H9 (cell line): Measurements from ENCODE around the gene NDUFB3. TPM values are rescaled to one million over a fixed set of nuclear protein-coding genes. Genes with fewer than 3 reads are reported as not detected.
"Not testable (repeated sequence)": the region's sequence is repeated elsewhere in the genome, so short reads cannot be mapped to it uniquely, and the experiment has no call there.

Experiments
- DNase-seq: peaks from one replicate; pipeline ENCODE4 v3.0.0-alpha.2; 2017
- H2AFZ ChIP-seq: one replicate; pipeline ENCODE4 v1.6.1; 2013; ENCODE audit warnings: mild to moderate bottlenecking, low read length, control low read depth, moderate library complexity
- H2AK5ac ChIP-seq: 2 replicates; pipeline ENCODE4 v1.6.1; 2013; ENCODE audit warnings: low read length, control low read depth, mixed read lengths; ENCODE audit not compliant: insufficient read length
- H2BK120ac ChIP-seq: one replicate; pipeline ENCODE4 v1.6.1; 2013; ENCODE audit warnings: low read depth, mild to moderate bottlenecking, low read length, control low read depth, inconsistent platforms; ENCODE audit not compliant: poor library complexity, severe bottlenecking
- H2BK12ac ChIP-seq: 2 replicates; pipeline ENCODE4 v1.6.1; 2013; ENCODE audit warnings: low read length, control low read depth, mixed read lengths, low read depth; ENCODE audit not compliant: insufficient read length
- H2BK15ac ChIP-seq: 2 replicates; pipeline ENCODE4 v1.6.1; 2013; ENCODE audit warnings: low read depth, low read length, control low read depth
- H2BK20ac ChIP-seq: one replicate; pipeline ENCODE4 v1.6.1; 2013; ENCODE audit warnings: low read depth, mild to moderate bottlenecking, low read length, control low read depth, inconsistent platforms; ENCODE audit not compliant: poor library complexity, severe bottlenecking
- H2BK5ac ChIP-seq: 2 replicates; pipeline ENCODE4 v1.6.1; 2013; ENCODE audit warnings: low read length, control low read depth, mixed read lengths; ENCODE audit not compliant: insufficient read length
- H3K14ac ChIP-seq: 2 replicates; pipeline ENCODE4 v1.6.1; 2013; ENCODE audit warnings: low read length, control low read depth; ENCODE audit not compliant: insufficient read depth
- H3K18ac ChIP-seq: 2 replicates; pipeline ENCODE4 v1.6.1; 2013; ENCODE audit warnings: low read depth, mild to moderate bottlenecking, mixed read lengths, low read length, control low read depth; ENCODE audit not compliant: insufficient read length
- H3K23ac ChIP-seq: 2 replicates; pipeline ENCODE4 v1.6.1; 2013; ENCODE audit warnings: low read length, control low read depth, mixed read lengths, low read depth; ENCODE audit not compliant: insufficient read length
- H3K23me2 ChIP-seq: 2 replicates; pipeline ENCODE4 v1.6.1; 2013; ENCODE audit warnings: low read depth, mild to moderate bottlenecking, mixed read lengths, low read length, control low read depth; ENCODE audit not compliant: insufficient read length, poor library complexity, severe bottlenecking
- H3K27ac ChIP-seq: 2 replicates; pipeline ENCODE4 v1.5.1; 2013; ENCODE audit warnings: low read length, control low read depth, mixed read lengths, low read depth; ENCODE audit not compliant: insufficient read length
- H3K27me3 ChIP-seq: 2 replicates; pipeline ENCODE4 v1.6.1; 2013; ENCODE audit warnings: low read length, control low read depth, inconsistent platforms; ENCODE audit not compliant: insufficient read depth
- H3K4ac ChIP-seq: 2 replicates; pipeline ENCODE4 v1.6.1; 2013; ENCODE audit warnings: low read depth, mild to moderate bottlenecking, control low read depth, inconsistent platforms, low read length, moderate library complexity
- H3K4me1 ChIP-seq: 2 replicates; pipeline ENCODE4 v1.6.1; 2013; ENCODE audit warnings: low read length, control low read depth, inconsistent platforms; ENCODE audit not compliant: insufficient read depth
- H3K4me2 ChIP-seq: 2 replicates; pipeline ENCODE4 v1.6.1; 2013; ENCODE audit warnings: low read length, control low read depth, mixed read lengths; ENCODE audit not compliant: insufficient read length, insufficient read depth
- H3K56ac ChIP-seq: 2 replicates; pipeline ENCODE4 v1.6.1; 2013; ENCODE audit warnings: low read depth, mild to moderate bottlenecking, mixed read lengths, low read length, control low read depth; ENCODE audit not compliant: insufficient read length
- H3K79me1 ChIP-seq: 2 replicates; pipeline ENCODE4 v1.6.1; 2013; ENCODE audit warnings: low read depth, mild to moderate bottlenecking, moderate library complexity, low read length, control low read depth, inconsistent platforms; ENCODE audit not compliant: insufficient read depth, poor library complexity, severe bottlenecking
- H3K79me2 ChIP-seq: 2 replicates; pipeline ENCODE4 v1.6.1; 2013; ENCODE audit warnings: low read length, control low read depth, inconsistent platforms; ENCODE audit not compliant: insufficient read depth
- H3K9ac ChIP-seq: 2 replicates; pipeline ENCODE4 v1.6.1; 2013; ENCODE audit warnings: low read length, control low read depth, mixed read lengths; ENCODE audit not compliant: insufficient read length; ENCODE audit errors: extremely low read depth
- H3K9me3 ChIP-seq: one replicate; pipeline ENCODE4 v1.6.1; 2013; ENCODE audit warnings: low read depth, low read length, inconsistent platforms; ENCODE audit not compliant: control insufficient read depth
- H3T11ph ChIP-seq: one replicate; pipeline ENCODE4 v1.6.1; 2013; ENCODE audit warnings: mild to moderate bottlenecking, low read length, control low read depth, inconsistent platforms
- H4K20me1 ChIP-seq: one replicate; pipeline ENCODE4 v1.6.1; 2013; ENCODE audit not compliant: control insufficient read depth, insufficient read length, insufficient read depth
- H4K5ac ChIP-seq: 2 replicates; pipeline ENCODE4 v1.6.1; 2013; ENCODE audit warnings: low read depth, mild to moderate bottlenecking, mixed read lengths, low read length, control low read depth; ENCODE audit not compliant: insufficient read length
- H4K8ac ChIP-seq: replicated peaks from 2 replicates; pipeline ENCODE4 v1.6.1; 2013; ENCODE audit warnings: low read length, control low read depth, mixed read lengths, low read depth; ENCODE audit not compliant: insufficient read length
- H4K91ac ChIP-seq: 2 replicates; pipeline ENCODE4 v1.6.1; 2013; ENCODE audit warnings: low read depth, mild to moderate bottlenecking, moderate library complexity, mixed read lengths, low read length, control low read depth; ENCODE audit not compliant: insufficient read length
- H3K27ac Mint-ChIP-seq, 3 experiments: 2 replicates in 2 of 3; 3 replicates in 1 of 3; pipeline ENCODE4 v1.8.0; 2020 to 2021; ENCODE audit warnings: mixed read lengths in 3 of 3, mild to moderate bottlenecking in 1 of 3, moderate library complexity in 1 of 3
- H3K27me3 Mint-ChIP-seq: 2 replicates; pipeline ENCODE4 v1.8.0; 2021; ENCODE audit warnings: low read depth, mild to moderate bottlenecking, moderate library complexity, mixed read lengths
- H3K36me3 Mint-ChIP-seq, 3 experiments: 2 replicates in 2 of 3; 3 replicates in 1 of 3; pipeline ENCODE4 v1.8.0; 2020 to 2021; ENCODE audit warnings: low read depth in 3 of 3, mixed read lengths in 3 of 3; ENCODE audit not compliant: insufficient read depth in 1 of 3
- H3K4me1 Mint-ChIP-seq, 2 experiments: 2 replicates each; pipeline ENCODE4 v1.8.0; 2020; ENCODE audit warnings: mixed read lengths in 2 of 2
- H3K4me3 Mint-ChIP-seq, 2 experiments: 2 replicates in 1 of 2; 3 replicates in 1 of 2; pipeline ENCODE4 v1.8.0; 2020 to 2021; ENCODE audit warnings: mild to moderate bottlenecking in 2 of 2, mixed read lengths in 2 of 2, moderate library complexity in 1 of 2
- H3K9me3 Mint-ChIP-seq, 2 experiments: 2 replicates in 1 of 2; 3 replicates in 1 of 2; pipeline ENCODE4 v1.8.0; 2020; ENCODE audit warnings: mild to moderate bottlenecking in 2 of 2, mixed read lengths in 2 of 2, moderate library complexity in 1 of 2
- WGBS: extraction: QIAGEN DNeasy Blood & Tissue Kit; methylation state at CpG from one replicate; pipeline ENCODE4 v1.1.7; 2013; ENCODE audit warnings: missing lambda C conversion rate, low lambda C conversion rate, mixed read lengths; ENCODE audit not compliant: insufficient read length; ENCODE audit errors: extremely low coverage; 5-methylcytosine and 5-hydroxymethylcytosine counted together
- total RNA-seq: library from RNA; stranded (reverse); gene quantifications from 2 replicates; pipeline ENCODE4 v1.2.1, GENCODE V29; 2021
- TF ChIP-seq, protein P1 (sequence below): fragments of 200-600 bp; sonication (generic); conservative IDR thresholded peaks from 3 replicates; pipeline ENCODE4 v1.8.0; 2021; ENCODE audit warnings: antibody characterized with exemption, mild to moderate bottlenecking

The NDUFB3 gene
- total RNA-seq, 1 experiment from 2014 or later = 59.6 TPM

DNA sequence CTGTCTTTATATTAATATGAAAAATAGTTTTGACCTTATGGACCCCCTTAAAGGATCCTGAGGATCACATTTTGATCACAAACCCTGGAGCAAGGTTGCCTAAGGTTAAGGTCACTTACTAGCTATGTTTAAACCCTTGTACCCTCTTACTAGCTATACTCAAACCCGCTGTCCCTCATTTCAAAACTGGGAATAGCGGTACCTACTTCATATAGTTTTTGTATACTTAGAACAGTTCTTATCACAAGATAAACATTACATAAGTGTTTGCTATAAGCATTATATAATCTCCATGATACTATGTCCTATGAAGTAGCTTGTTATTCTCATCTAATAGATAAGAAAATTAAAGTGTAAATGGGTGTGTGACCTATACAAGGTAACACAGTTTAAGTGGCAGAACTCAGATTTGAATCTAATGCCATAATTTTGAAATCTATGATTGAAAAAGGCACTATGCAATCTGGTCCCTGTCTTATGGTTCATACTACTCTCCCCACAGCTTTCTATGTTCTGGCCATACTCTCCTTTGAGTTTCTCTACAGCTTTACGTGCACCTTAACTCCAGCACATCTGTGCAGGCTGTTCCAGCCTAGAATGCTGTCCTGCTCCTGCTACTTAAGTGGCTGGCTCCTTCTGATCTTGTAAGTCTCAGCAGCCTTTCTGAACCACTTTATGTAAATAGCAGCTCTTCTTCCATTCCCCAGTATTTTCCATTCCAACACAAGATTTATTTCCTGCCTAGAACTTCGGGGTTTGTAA, 30.8 kb upstream of the NDUFB3 start:
- no peaks in the 10 kb centered on the region for H3K9me3 ChIP-seq
- Mint-ChIP-seq H3K36me3 (peaks cover 12 to 28% (median 16%) of the 10 kb centered on the region in 3 experiments; a peak in 6 of 7 replicates), H3K27me3 (no peaks in the 10 kb centered on the region), H3K4me1 (no peaks in the 10 kb centered on the region), H3K9me3 (peaks cover 10 to 13% of the 10 kb centered on the region in 2 experiments), H3K4me3 (no peak overlapping the region), H3K27ac (no peak overlapping the region; a peak in 1 of 7 replicates)
- no peak overlapping the region for H4K5ac ChIP-seq
- H4K20me1 ChIP-seq = no peaks in the 10 kb centered on the region
- no peak overlapping the region for H3K56ac ChIP-seq
- H2BK20ac ChIP-seq = no peak overlapping the region
- no peak overlapping the region for H3K23ac ChIP-seq
- TF ChIP-seq, protein P1, sequence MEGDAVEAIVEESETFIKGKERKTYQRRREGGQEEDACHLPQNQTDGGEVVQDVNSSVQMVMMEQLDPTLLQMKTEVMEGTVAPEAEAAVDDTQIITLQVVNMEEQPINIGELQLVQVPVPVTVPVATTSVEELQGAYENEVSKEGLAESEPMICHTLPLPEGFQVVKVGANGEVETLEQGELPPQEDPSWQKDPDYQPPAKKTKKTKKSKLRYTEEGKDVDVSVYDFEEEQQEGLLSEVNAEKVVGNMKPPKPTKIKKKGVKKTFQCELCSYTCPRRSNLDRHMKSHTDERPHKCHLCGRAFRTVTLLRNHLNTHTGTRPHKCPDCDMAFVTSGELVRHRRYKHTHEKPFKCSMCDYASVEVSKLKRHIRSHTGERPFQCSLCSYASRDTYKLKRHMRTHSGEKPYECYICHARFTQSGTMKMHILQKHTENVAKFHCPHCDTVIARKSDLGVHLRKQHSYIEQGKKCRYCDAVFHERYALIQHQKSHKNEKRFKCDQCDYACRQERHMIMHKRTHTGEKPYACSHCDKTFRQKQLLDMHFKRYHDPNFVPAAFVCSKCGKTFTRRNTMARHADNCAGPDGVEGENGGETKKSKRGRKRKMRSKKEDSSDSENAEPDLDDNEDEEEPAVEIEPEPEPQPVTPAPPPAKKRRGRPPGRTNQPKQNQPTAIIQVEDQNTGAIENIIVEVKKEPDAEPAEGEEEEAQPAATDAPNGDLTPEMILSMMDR = no peak
- H2BK120ac ChIP-seq = no peak overlapping the region
- no CpG with 5 or more reads among the region's 4 CpGs for WGBS
- H3K4ac ChIP-seq = no peak overlapping the region
- H3K18ac ChIP-seq = no peak overlapping the region
- no peak overlapping the region for H3T11ph ChIP-seq
- H3K27me3 ChIP-seq = no peaks in the 10 kb centered on the region
- DNase-seq = no peak
- no peaks in the 10 kb centered on the region for H3K4me1 ChIP-seq
- no peak overlapping the region for H2BK12ac ChIP-seq
- H2BK5ac ChIP-seq = no peak overlapping the region
- H3K4me2 ChIP-seq = no peak overlapping the region
- no peak overlapping the region for H2AFZ ChIP-seq
- no peaks in the 10 kb centered on the region for H3K23me2 ChIP-seq
- H2BK15ac ChIP-seq = no peak overlapping the region
- no peak overlapping the region for H3K9ac ChIP-seq
- no peak overlapping the region for H3K14ac ChIP-seq
- no peak overlapping the region for H4K8ac ChIP-seq
- H2AK5ac ChIP-seq = no peak overlapping the region
- no peak overlapping the region for H4K91ac ChIP-seq
- no peaks in the 10 kb centered on the region for H3K79me1 ChIP-seq
- H3K79me2 ChIP-seq = no peaks in the 10 kb centered on the region
- H3K27ac ChIP-seq = no peak overlapping the region

DNA sequence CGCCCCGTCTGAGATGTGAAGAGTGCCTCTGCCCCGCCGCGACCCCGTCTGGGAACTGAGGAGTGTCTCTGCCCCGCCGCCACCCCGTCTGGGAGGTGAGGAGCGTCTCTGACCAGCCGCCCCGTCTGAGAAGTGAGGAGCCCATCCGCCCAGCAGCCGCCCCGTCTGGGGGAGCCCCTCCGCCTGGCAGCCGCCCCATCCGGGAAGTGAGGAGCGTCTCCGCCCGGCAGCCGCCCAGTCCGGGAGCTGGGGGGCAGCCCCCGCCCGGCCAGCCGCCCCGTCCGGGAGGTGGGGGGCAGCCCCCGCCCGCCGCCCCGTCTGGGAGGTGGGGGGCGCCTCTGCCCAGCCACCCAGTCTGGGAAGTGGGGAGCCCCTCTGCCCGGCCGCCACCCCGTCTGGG, 29.4 kb upstream of the NDUFB3 start:
- peaks cover 10 to 14% of the 10 kb centered on the region in 2 experiments for H3K9me3 Mint-ChIP-seq
- not testable (repeated sequence) for H3K9me3 ChIP-seq, H4K8ac ChIP-seq, H4K5ac ChIP-seq, H3K27me3 Mint-ChIP-seq, H3K4ac ChIP-seq, H2BK5ac ChIP-seq, H3K14ac ChIP-seq, H3K27me3 ChIP-seq, H3K56ac ChIP-seq, H3K23me2 ChIP-seq, H4K20me1 ChIP-seq, H3K9ac ChIP-seq, H3T11ph ChIP-seq, H3K79me1 ChIP-seq, H2BK15ac ChIP-seq, H3K79me2 ChIP-seq, H3K4me3 Mint-ChIP-seq, H3K27ac ChIP-seq, H3K23ac ChIP-seq, H3K27ac Mint-ChIP-seq, H4K91ac ChIP-seq, H2BK20ac ChIP-seq, H2BK12ac ChIP-seq, H3K4me1 Mint-ChIP-seq, H3K4me2 ChIP-seq, H2AK5ac ChIP-seq, DNase-seq, H2AFZ ChIP-seq, H3K18ac ChIP-seq, H2BK120ac ChIP-seq, H3K4me1 ChIP-seq
- no CpG with 5 or more reads among the region's 36 CpGs for WGBS
- peaks cover 12 to 28% (median 16%) of the 10 kb centered on the region in 3 experiments; a peak in 6 of 7 replicates for H3K36me3 Mint-ChIP-seq
